H9 (cell line): ENCODE data around the gene CLK3. TPM values are rescaled to one million over a fixed set of nuclear protein-coding genes. Genes with fewer than 3 reads are reported as not detected.

Experiments used
- DNase-seq: peaks from one replicate; pipeline ENCODE4 v3.0.0-alpha.2; 2017
- H2AFZ ChIP-seq: one replicate; pipeline ENCODE4 v1.6.1; 2013; ENCODE audit warnings: mild to moderate bottlenecking, low read length, control low read depth, moderate library complexity
- H2AK5ac ChIP-seq: 2 replicates; pipeline ENCODE4 v1.6.1; 2013; ENCODE audit warnings: low read length, control low read depth, mixed read lengths; ENCODE audit not compliant: insufficient read length
- H2BK120ac ChIP-seq: one replicate; pipeline ENCODE4 v1.6.1; 2013; ENCODE audit warnings: low read depth, mild to moderate bottlenecking, low read length, control low read depth, inconsistent platforms; ENCODE audit not compliant: poor library complexity, severe bottlenecking
- H2BK12ac ChIP-seq: 2 replicates; pipeline ENCODE4 v1.6.1; 2013; ENCODE audit warnings: low read length, control low read depth, mixed read lengths, low read depth; ENCODE audit not compliant: insufficient read length
- H2BK15ac ChIP-seq: 2 replicates; pipeline ENCODE4 v1.6.1; 2013; ENCODE audit warnings: low read depth, low read length, control low read depth
- H2BK20ac ChIP-seq: one replicate; pipeline ENCODE4 v1.6.1; 2013; ENCODE audit warnings: low read depth, mild to moderate bottlenecking, low read length, control low read depth, inconsistent platforms; ENCODE audit not compliant: poor library complexity, severe bottlenecking
- H2BK5ac ChIP-seq: 2 replicates; pipeline ENCODE4 v1.6.1; 2013; ENCODE audit warnings: low read length, control low read depth, mixed read lengths; ENCODE audit not compliant: insufficient read length
- H3K14ac ChIP-seq: 2 replicates; pipeline ENCODE4 v1.6.1; 2013; ENCODE audit warnings: low read length, control low read depth; ENCODE audit not compliant: insufficient read depth
- H3K18ac ChIP-seq: 2 replicates; pipeline ENCODE4 v1.6.1; 2013; ENCODE audit warnings: low read depth, mild to moderate bottlenecking, mixed read lengths, low read length, control low read depth; ENCODE audit not compliant: insufficient read length
- H3K23ac ChIP-seq: 2 replicates; pipeline ENCODE4 v1.6.1; 2013; ENCODE audit warnings: low read length, control low read depth, mixed read lengths, low read depth; ENCODE audit not compliant: insufficient read length
- H3K23me2 ChIP-seq: 2 replicates; pipeline ENCODE4 v1.6.1; 2013; ENCODE audit warnings: low read depth, mild to moderate bottlenecking, mixed read lengths, low read length, control low read depth; ENCODE audit not compliant: insufficient read length, poor library complexity, severe bottlenecking
- H3K27ac ChIP-seq: 2 replicates; pipeline ENCODE4 v1.5.1; 2013; ENCODE audit warnings: low read length, control low read depth, mixed read lengths, low read depth; ENCODE audit not compliant: insufficient read length
- H3K27me3 ChIP-seq: 2 replicates; pipeline ENCODE4 v1.6.1; 2013; ENCODE audit warnings: low read length, control low read depth, inconsistent platforms; ENCODE audit not compliant: insufficient read depth
- H3K4ac ChIP-seq: 2 replicates; pipeline ENCODE4 v1.6.1; 2013; ENCODE audit warnings: low read depth, mild to moderate bottlenecking, control low read depth, inconsistent platforms, low read length, moderate library complexity
- H3K4me1 ChIP-seq: 2 replicates; pipeline ENCODE4 v1.6.1; 2013; ENCODE audit warnings: low read length, control low read depth, inconsistent platforms; ENCODE audit not compliant: insufficient read depth
- H3K4me2 ChIP-seq: 2 replicates; pipeline ENCODE4 v1.6.1; 2013; ENCODE audit warnings: low read length, control low read depth, mixed read lengths; ENCODE audit not compliant: insufficient read length, insufficient read depth
- H3K56ac ChIP-seq: 2 replicates; pipeline ENCODE4 v1.6.1; 2013; ENCODE audit warnings: low read depth, mild to moderate bottlenecking, mixed read lengths, low read length, control low read depth; ENCODE audit not compliant: insufficient read length
- H3K79me1 ChIP-seq: 2 replicates; pipeline ENCODE4 v1.6.1; 2013; ENCODE audit warnings: low read depth, mild to moderate bottlenecking, moderate library complexity, low read length, control low read depth, inconsistent platforms; ENCODE audit not compliant: insufficient read depth, poor library complexity, severe bottlenecking
- H3K79me2 ChIP-seq: 2 replicates; pipeline ENCODE4 v1.6.1; 2013; ENCODE audit warnings: low read length, control low read depth, inconsistent platforms; ENCODE audit not compliant: insufficient read depth
- H3K9ac ChIP-seq: 2 replicates; pipeline ENCODE4 v1.6.1; 2013; ENCODE audit warnings: low read length, control low read depth, mixed read lengths; ENCODE audit not compliant: insufficient read length; ENCODE audit errors: extremely low read depth
- H3K9me3 ChIP-seq: one replicate; pipeline ENCODE4 v1.6.1; 2013; ENCODE audit warnings: low read depth, low read length, inconsistent platforms; ENCODE audit not compliant: control insufficient read depth
- H3T11ph ChIP-seq: one replicate; pipeline ENCODE4 v1.6.1; 2013; ENCODE audit warnings: mild to moderate bottlenecking, low read length, control low read depth, inconsistent platforms
- H4K20me1 ChIP-seq: one replicate; pipeline ENCODE4 v1.6.1; 2013; ENCODE audit not compliant: control insufficient read depth, insufficient read length, insufficient read depth
- H4K5ac ChIP-seq: 2 replicates; pipeline ENCODE4 v1.6.1; 2013; ENCODE audit warnings: low read depth, mild to moderate bottlenecking, mixed read lengths, low read length, control low read depth; ENCODE audit not compliant: insufficient read length
- H4K8ac ChIP-seq: replicated peaks from 2 replicates; pipeline ENCODE4 v1.6.1; 2013; ENCODE audit warnings: low read length, control low read depth, mixed read lengths, low read depth; ENCODE audit not compliant: insufficient read length
- H4K91ac ChIP-seq: 2 replicates; pipeline ENCODE4 v1.6.1; 2013; ENCODE audit warnings: low read depth, mild to moderate bottlenecking, moderate library complexity, mixed read lengths, low read length, control low read depth; ENCODE audit not compliant: insufficient read length
- H3K27ac Mint-ChIP-seq, 3 experiments: 2 replicates in 2 of 3; 3 replicates in 1 of 3; pipeline ENCODE4 v1.8.0; 2020 to 2021; ENCODE audit warnings: mixed read lengths in 3 of 3, mild to moderate bottlenecking in 1 of 3, moderate library complexity in 1 of 3
- H3K27me3 Mint-ChIP-seq: 2 replicates; pipeline ENCODE4 v1.8.0; 2021; ENCODE audit warnings: low read depth, mild to moderate bottlenecking, moderate library complexity, mixed read lengths
- H3K36me3 Mint-ChIP-seq, 3 experiments: 2 replicates in 2 of 3; 3 replicates in 1 of 3; pipeline ENCODE4 v1.8.0; 2020 to 2021; ENCODE audit warnings: low read depth in 3 of 3, mixed read lengths in 3 of 3; ENCODE audit not compliant: insufficient read depth in 1 of 3
- H3K4me1 Mint-ChIP-seq, 2 experiments: 2 replicates each; pipeline ENCODE4 v1.8.0; 2020; ENCODE audit warnings: mixed read lengths in 2 of 2
- H3K4me3 Mint-ChIP-seq, 2 experiments: 2 replicates in 1 of 2; 3 replicates in 1 of 2; pipeline ENCODE4 v1.8.0; 2020 to 2021; ENCODE audit warnings: mild to moderate bottlenecking in 2 of 2, mixed read lengths in 2 of 2, moderate library complexity in 1 of 2
- H3K9me3 Mint-ChIP-seq, 2 experiments: 2 replicates in 1 of 2; 3 replicates in 1 of 2; pipeline ENCODE4 v1.8.0; 2020; ENCODE audit warnings: mild to moderate bottlenecking in 2 of 2, mixed read lengths in 2 of 2, moderate library complexity in 1 of 2
- WGBS: extraction: QIAGEN DNeasy Blood & Tissue Kit; methylation state at CpG from one replicate; pipeline ENCODE4 v1.1.7; 2013; ENCODE audit warnings: missing lambda C conversion rate, low lambda C conversion rate, mixed read lengths; ENCODE audit not compliant: insufficient read length; ENCODE audit errors: extremely low coverage; 5-methylcytosine and 5-hydroxymethylcytosine counted together
- total RNA-seq: library from RNA; stranded (reverse); gene quantifications from 2 replicates; pipeline ENCODE4 v1.2.1, GENCODE V29; 2021
- TF ChIP-seq, protein P1 (sequence below): fragments of 200-600 bp; sonication (generic); conservative IDR thresholded peaks from 3 replicates; pipeline ENCODE4 v1.8.0; 2021; ENCODE audit warnings: antibody characterized with exemption, mild to moderate bottlenecking

The CLK3 gene
- total RNA-seq, 1 experiment from 2014 or later, result 40.8 TPM

- no peak overlapping the region for H4K5ac ChIP-seq
- H3K4me2 ChIP-seq, result no peak overlapping the region
- TF ChIP-seq, protein P1, sequence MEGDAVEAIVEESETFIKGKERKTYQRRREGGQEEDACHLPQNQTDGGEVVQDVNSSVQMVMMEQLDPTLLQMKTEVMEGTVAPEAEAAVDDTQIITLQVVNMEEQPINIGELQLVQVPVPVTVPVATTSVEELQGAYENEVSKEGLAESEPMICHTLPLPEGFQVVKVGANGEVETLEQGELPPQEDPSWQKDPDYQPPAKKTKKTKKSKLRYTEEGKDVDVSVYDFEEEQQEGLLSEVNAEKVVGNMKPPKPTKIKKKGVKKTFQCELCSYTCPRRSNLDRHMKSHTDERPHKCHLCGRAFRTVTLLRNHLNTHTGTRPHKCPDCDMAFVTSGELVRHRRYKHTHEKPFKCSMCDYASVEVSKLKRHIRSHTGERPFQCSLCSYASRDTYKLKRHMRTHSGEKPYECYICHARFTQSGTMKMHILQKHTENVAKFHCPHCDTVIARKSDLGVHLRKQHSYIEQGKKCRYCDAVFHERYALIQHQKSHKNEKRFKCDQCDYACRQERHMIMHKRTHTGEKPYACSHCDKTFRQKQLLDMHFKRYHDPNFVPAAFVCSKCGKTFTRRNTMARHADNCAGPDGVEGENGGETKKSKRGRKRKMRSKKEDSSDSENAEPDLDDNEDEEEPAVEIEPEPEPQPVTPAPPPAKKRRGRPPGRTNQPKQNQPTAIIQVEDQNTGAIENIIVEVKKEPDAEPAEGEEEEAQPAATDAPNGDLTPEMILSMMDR, result no peak
- no peak overlapping the region for H4K91ac ChIP-seq
- H2AK5ac ChIP-seq, result no peak overlapping the region
- no peaks in the 10 kb centered on the region for H3K27me3 ChIP-seq
- H3K4me3 Mint-ChIP-seq, result no peak overlapping the region
- H3K27ac ChIP-seq, result no peak overlapping the region
- peaks cover 3% of the 10 kb centered on the region for H3K79me1 ChIP-seq
- 0 out of 7 replicates have a peak overlapping the region, but pooled peaks of 1 of the 3 experiments have one; percentile 40 for H3K27ac Mint-ChIP-seq
- H3K9me3 Mint-ChIP-seq, result no peaks in the 10 kb centered on the region
- no peaks in the 10 kb centered on the region for H3K4me1 ChIP-seq
- no peaks in the 10 kb centered on the region for H3K27me3 Mint-ChIP-seq
- no peak overlapping the region for H3K18ac ChIP-seq
- H3K23ac ChIP-seq, result no peak overlapping the region
- H3K36me3 Mint-ChIP-seq, result peaks cover 0 to 7% (median 0%) of the 10 kb centered on the region in 3 experiments; a peak in 4 of 7 replicates
- DNase-seq, result no peak
- no peak overlapping the region for H3T11ph ChIP-seq
- H3K79me2 ChIP-seq, result peaks cover 2% of the 10 kb centered on the region; the same call in 1 of the 2 replicates
- no peak overlapping the region for H4K8ac ChIP-seq
- H3K9ac ChIP-seq, result no peak overlapping the region
- H2BK15ac ChIP-seq, result no peak overlapping the region
- H2BK20ac ChIP-seq, result no peak overlapping the region
- no CpG with 5 or more reads among the region's 2 CpGs for WGBS
- H3K4ac ChIP-seq, result no peak overlapping the region
- no peaks in the 10 kb centered on the region for H3K23me2 ChIP-seq
- peaks cover 4% of the 10 kb centered on the region in 2 experiments; a peak in 2 of 4 replicates for H3K4me1 Mint-ChIP-seq
- no peak overlapping the region for H2BK120ac ChIP-seq
- H2BK5ac ChIP-seq, result no peak overlapping the region
- no peak overlapping the region for H3K14ac ChIP-seq
- no peak overlapping the region for H3K56ac ChIP-seq
- H3K9me3 ChIP-seq, result no peaks in the 10 kb centered on the region
- H2BK12ac ChIP-seq, result no peak overlapping the region
- H4K20me1 ChIP-seq, result no peaks in the 10 kb centered on the region
- H2AFZ ChIP-seq, result no peak overlapping the region
Measured at GRCh38 chr15:74664670-74665069, 49.0 kb downstream of the CLK3 start.
